ENCODE measurements around the gene C13orf46. TPM values are rescaled to one million over a fixed set of nuclear protein-coding genes. Genes with fewer than 3 reads are reported as not detected.
A peak's percentile ranks its signal among the peaks of the same experiment; 100 is the strongest.
"Not testable (repeated sequence)": the region's sequence is repeated elsewhere in the genome, so short reads cannot be mapped to it uniquely, and the experiment has no call there.

C13orf46 gene
- total and polyA plus RNA-seq, 2 donors (not counting 1 experiment from before 2014, with no cell fraction given), result 0.50 to 0.56 TPM

DNA sequence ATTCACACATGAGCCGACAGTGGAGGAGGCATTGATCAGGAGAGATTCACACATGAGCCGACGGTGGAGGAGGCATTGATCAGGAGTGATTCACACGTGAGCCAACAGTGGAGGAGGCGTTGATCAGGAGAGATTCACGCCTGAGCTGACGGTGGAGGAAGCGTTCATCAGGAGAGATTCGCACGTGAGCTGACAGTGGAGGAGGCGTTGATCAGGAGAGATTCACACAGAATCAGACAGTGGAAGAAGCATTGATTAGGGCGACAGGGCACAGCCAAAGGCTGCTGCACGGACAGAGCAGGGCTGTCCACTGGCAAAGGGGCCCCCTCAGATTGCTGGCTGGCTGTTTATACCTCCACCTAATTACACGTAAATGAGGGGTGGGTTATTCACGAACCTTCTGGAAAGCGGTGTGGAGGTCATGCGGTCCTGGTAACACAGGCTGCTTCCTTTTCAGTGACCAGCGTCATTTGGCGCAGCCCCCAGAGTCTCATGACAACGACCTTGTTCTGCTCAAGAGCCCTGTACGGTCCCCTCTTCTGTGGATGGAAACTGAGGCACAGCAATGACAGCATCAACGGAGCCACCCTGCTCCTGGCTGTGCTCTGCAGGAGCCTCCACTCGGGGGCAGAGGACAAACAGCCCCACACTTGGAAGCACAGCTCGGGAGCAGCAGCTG is 59.4 kb downstream of the C13orf46 start:
- Histone ChIP-seq H3K27me3 (ENCODE audit: control insufficient read depth, insufficient read depth, low read length) (no peaks in the 10 kb centered on the region), H3K36me3 (ENCODE audit: control insufficient read depth, insufficient read depth, low read length) (no peaks in the 10 kb centered on the region), H4K20me1 (ENCODE audit: control insufficient read depth, extremely low read depth, insufficient read depth, low read length) (no peaks in the 10 kb centered on the region), H3K4me2 (ENCODE audit: extremely low read depth, insufficient read depth, low read length) (no peak overlapping the region), H3K9ac (ENCODE audit: insufficient read depth, low read length) (no peak overlapping the region), H3K4me1 (ENCODE audit: control insufficient read depth, extremely low read depth, insufficient read depth, low read length) (no peaks in the 10 kb centered on the region), H3K27ac (ENCODE audit: insufficient read depth, low read length) (no peak overlapping the region), H3K79me2 (ENCODE audit: control insufficient read depth, insufficient read depth, low read length) (no peaks in the 10 kb centered on the region), H3K4me3 (replicated peaks in 1 of 4; ENCODE audit: control extremely low read depth in 1 of 4, insufficient read depth in 1 of 4, low read depth in 3 of 4, low read length in 4 of 4) (no peak overlapping the region), H3K9me3 (ENCODE audit: control insufficient read depth, insufficient read depth, low read depth, low read length) (no peaks in the 10 kb centered on the region), H2AFZ (ENCODE audit: low read length) (no peak overlapping the region)
- no peak for DNase-seq (ENCODE audit: low read depth in 2 of 2)
- TF ChIP-seq, protein P1, sequence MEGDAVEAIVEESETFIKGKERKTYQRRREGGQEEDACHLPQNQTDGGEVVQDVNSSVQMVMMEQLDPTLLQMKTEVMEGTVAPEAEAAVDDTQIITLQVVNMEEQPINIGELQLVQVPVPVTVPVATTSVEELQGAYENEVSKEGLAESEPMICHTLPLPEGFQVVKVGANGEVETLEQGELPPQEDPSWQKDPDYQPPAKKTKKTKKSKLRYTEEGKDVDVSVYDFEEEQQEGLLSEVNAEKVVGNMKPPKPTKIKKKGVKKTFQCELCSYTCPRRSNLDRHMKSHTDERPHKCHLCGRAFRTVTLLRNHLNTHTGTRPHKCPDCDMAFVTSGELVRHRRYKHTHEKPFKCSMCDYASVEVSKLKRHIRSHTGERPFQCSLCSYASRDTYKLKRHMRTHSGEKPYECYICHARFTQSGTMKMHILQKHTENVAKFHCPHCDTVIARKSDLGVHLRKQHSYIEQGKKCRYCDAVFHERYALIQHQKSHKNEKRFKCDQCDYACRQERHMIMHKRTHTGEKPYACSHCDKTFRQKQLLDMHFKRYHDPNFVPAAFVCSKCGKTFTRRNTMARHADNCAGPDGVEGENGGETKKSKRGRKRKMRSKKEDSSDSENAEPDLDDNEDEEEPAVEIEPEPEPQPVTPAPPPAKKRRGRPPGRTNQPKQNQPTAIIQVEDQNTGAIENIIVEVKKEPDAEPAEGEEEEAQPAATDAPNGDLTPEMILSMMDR (conservative IDR thresholded peaks at IDR 0.05 in 1 of 2, IDR thresholded peaks at IDR 0.05 in 1 of 2; ENCODE audit: low read depth in 1 of 2, low read length in 2 of 2), result no peak
- no peak for TF ChIP-seq EZH2 (IDR thresholded peaks at IDR 0.05; ENCODE audit: low read length, missing control alignments)

GRCh38 chr13:113913838-113914237 is 60.0 kb downstream of the C13orf46 start:
- not testable (repeated sequence) for H3K4me2 ChIP-seq (ENCODE audit: extremely low read depth, insufficient read depth, low read length); DNase-seq (ENCODE audit: low read depth in 2 of 2); H3K27ac ChIP-seq (ENCODE audit: insufficient read depth, low read length)

GRCh38 chr13:113913408-113913807 is 60.5 kb downstream of the C13orf46 start:
- H3K27me3 ChIP-seq (ENCODE audit: control insufficient read depth, insufficient read depth, low read length); H2AFZ ChIP-seq (ENCODE audit: low read length); H3K4me1 ChIP-seq (ENCODE audit: control insufficient read depth, extremely low read depth, insufficient read depth, low read length); H4K20me1 ChIP-seq (ENCODE audit: control insufficient read depth, extremely low read depth, insufficient read depth, low read length); H3K79me2 ChIP-seq (ENCODE audit: control insufficient read depth, insufficient read depth, low read length); H3K36me3 ChIP-seq (ENCODE audit: control insufficient read depth, insufficient read depth, low read length); H3K4me3 ChIP-seq (replicated peaks in 1 of 4; ENCODE audit: control extremely low read depth in 1 of 4, insufficient read depth in 1 of 4, low read depth in 3 of 4, low read length in 4 of 4); H3K9ac ChIP-seq (ENCODE audit: insufficient read depth, low read length); H3K9me3 ChIP-seq (ENCODE audit: control insufficient read depth, insufficient read depth, low read depth, low read length); H3K27ac ChIP-seq (ENCODE audit: insufficient read depth, low read length); H3K4me2 ChIP-seq (ENCODE audit: extremely low read depth, insufficient read depth, low read length): not testable (repeated sequence)
- DNase-seq (ENCODE audit: low read depth in 2 of 2), result peak in 1 of 2 donors; percentile 68

More at GRCh38 chr13:113913838-113914237, 60.0 kb downstream of the C13orf46 start:
- not testable (repeated sequence) for H3K4me3 ChIP-seq (replicated peaks in 1 of 4; ENCODE audit: control extremely low read depth in 1 of 4, insufficient read depth in 1 of 4, low read depth in 3 of 4, low read length in 4 of 4); H3K9me3 ChIP-seq (ENCODE audit: control insufficient read depth, insufficient read depth, low read depth, low read length); H3K27me3 ChIP-seq (ENCODE audit: control insufficient read depth, insufficient read depth, low read length); H3K4me1 ChIP-seq (ENCODE audit: control insufficient read depth, extremely low read depth, insufficient read depth, low read length); H3K79me2 ChIP-seq (ENCODE audit: control insufficient read depth, insufficient read depth, low read length); H3K36me3 ChIP-seq (ENCODE audit: control insufficient read depth, insufficient read depth, low read length); H3K9ac ChIP-seq (ENCODE audit: insufficient read depth, low read length); H4K20me1 ChIP-seq (ENCODE audit: control insufficient read depth, extremely low read depth, insufficient read depth, low read length); H2AFZ ChIP-seq (ENCODE audit: low read length)

DNA sequence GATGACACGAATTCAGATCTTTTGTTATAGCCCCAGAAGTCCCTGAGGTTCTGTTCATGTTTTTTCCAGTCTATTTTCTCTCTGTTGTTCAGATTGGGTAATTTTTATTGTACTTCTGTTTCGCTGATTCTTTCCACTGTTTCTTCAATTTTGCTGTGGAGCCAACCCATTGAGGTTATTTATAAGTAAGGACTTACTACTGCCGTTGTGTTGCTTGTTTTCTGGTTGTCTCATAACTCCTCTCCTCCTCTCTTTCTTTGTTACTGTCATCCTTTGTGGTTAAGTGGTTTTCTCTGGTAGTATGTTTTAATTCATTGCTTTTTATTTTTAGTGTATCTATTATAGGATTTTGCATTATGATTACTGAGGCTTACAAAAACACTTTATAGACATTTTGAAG is 61.3 kb downstream of the C13orf46 start:
- TF ChIP-seq EZH2 (IDR thresholded peaks at IDR 0.05; ENCODE audit: low read length, missing control alignments), result no peak
- TF ChIP-seq, protein P1 (conservative IDR thresholded peaks at IDR 0.05 in 1 of 2, IDR thresholded peaks at IDR 0.05 in 1 of 2; ENCODE audit: low read depth in 1 of 2, low read length in 2 of 2), result no peak

More for the DNA sequence above, 61.3 kb downstream of the C13orf46 start:
- H3K79me2 ChIP-seq (ENCODE audit: control insufficient read depth, insufficient read depth, low read length), result no peaks in the 10 kb centered on the region
- H3K9ac ChIP-seq (ENCODE audit: insufficient read depth, low read length), result no peak overlapping the region
- H3K27ac ChIP-seq (ENCODE audit: insufficient read depth, low read length), result no peak overlapping the region
- DNase-seq (ENCODE audit: low read depth in 2 of 2), result peak in 1 of 2 donors; percentile 54
- no peak overlapping the region for H2AFZ ChIP-seq (ENCODE audit: low read length)
- H3K36me3 ChIP-seq (ENCODE audit: control insufficient read depth, insufficient read depth, low read length), result no peaks in the 10 kb centered on the region
- H3K4me1 ChIP-seq (ENCODE audit: control insufficient read depth, extremely low read depth, insufficient read depth, low read length), result peaks cover 5% of the 10 kb centered on the region
- no peaks in the 10 kb centered on the region for H3K9me3 ChIP-seq (ENCODE audit: control insufficient read depth, insufficient read depth, low read depth, low read length)
- no peaks in the 10 kb centered on the region for H4K20me1 ChIP-seq (ENCODE audit: control insufficient read depth, extremely low read depth, insufficient read depth, low read length)
- H3K27me3 ChIP-seq (ENCODE audit: control insufficient read depth, insufficient read depth, low read length), result no peaks in the 10 kb centered on the region
- H3K4me2 ChIP-seq (ENCODE audit: extremely low read depth, insufficient read depth, low read length), result no peak overlapping the region
- H3K4me3 ChIP-seq (replicated peaks in 1 of 4; ENCODE audit: control extremely low read depth in 1 of 4, insufficient read depth in 1 of 4, low read depth in 3 of 4, low read length in 4 of 4), result no peak overlapping the region

Data from fibroblast of lung (primary cell).